B cell (primary cell): ENCODE measurements around the gene CCDC120.

Experiments
- EZH2 ChIP-seq: IDR thresholded peaks from 2 replicates; pipeline ENCODE4 v1.6.1; 2012; ENCODE audit warnings: borderline replicate concordance, low read depth, mild to moderate bottlenecking, moderate library complexity, low read length; ENCODE audit not compliant: insufficient read depth, poor library complexity, severe bottlenecking
- TF ChIP-seq, protein P1 (sequence below): fragments of 200-600 bp; IDR thresholded peaks from one replicate; pipeline ENCODE4 v1.8.0; 2022; ENCODE audit warnings: antibody characterized with exemption, mild to moderate bottlenecking

DNA sequence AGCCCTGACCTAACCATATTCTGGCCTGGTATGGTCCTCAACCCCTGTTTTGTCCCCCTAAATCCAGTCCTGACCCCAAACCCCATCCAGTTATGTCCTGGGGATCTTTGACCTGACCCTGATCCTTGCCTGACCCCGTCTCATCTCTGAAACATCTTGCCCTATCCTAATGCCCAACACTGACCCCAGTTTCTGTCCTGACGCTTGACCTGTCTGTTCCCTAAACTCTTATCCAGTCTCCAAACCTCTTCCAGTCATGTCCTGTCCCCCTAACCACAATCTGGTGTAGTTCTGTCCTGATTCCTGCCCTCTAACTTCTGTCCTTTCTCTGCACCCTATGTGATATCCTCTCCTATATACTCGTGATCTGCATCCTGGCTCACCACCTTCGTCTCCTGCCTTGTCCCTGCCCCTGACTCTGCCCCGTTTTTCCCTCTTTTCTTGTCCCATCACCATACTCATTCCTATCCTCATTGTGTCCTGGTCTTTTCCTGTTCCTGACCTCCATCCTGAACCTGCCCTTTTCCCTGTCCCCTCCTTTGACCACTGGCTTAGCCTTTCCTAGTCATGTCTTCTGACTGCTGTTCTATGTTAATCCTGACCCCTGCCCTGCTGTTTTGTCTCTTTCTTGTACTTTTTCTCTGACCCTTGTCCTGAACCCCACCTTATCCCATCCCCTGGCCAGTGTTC is 4.6 kb upstream of the CCDC120 start:
- no peak for TF ChIP-seq EZH2
- TF ChIP-seq, protein P1, sequence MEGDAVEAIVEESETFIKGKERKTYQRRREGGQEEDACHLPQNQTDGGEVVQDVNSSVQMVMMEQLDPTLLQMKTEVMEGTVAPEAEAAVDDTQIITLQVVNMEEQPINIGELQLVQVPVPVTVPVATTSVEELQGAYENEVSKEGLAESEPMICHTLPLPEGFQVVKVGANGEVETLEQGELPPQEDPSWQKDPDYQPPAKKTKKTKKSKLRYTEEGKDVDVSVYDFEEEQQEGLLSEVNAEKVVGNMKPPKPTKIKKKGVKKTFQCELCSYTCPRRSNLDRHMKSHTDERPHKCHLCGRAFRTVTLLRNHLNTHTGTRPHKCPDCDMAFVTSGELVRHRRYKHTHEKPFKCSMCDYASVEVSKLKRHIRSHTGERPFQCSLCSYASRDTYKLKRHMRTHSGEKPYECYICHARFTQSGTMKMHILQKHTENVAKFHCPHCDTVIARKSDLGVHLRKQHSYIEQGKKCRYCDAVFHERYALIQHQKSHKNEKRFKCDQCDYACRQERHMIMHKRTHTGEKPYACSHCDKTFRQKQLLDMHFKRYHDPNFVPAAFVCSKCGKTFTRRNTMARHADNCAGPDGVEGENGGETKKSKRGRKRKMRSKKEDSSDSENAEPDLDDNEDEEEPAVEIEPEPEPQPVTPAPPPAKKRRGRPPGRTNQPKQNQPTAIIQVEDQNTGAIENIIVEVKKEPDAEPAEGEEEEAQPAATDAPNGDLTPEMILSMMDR: no peak
